Hematopoietic multipotent progenitor cell treated with erythropoietin and hydrocortisone succinate and interleukin-3 and kit ligand, for 17 days (in vitro differentiated cells): ENCODE measurements around the gene MEGF8.

Experiments
- DNase-seq: peaks from one replicate; pipeline ENCODE4 v3.0.0-alpha.2; 2015; ENCODE audit warnings: low spot score

The MEGF8 gene

GRCh38 chr19:42325308-42325895, at the start of gene MEGF8:
Gene MEGF8, plus strand, starts transcription at chr19:42325635. Its CDS starts 609 bp downstream, at chr19:42326244.
- peak; percentile 98 for DNase-seq

GRCh38 chr19:42276284-42276683, 49.2 kb upstream of the MEGF8 start:
- DNase-seq: no peak

GRCh38 chr19:42276821-42277220, 48.6 kb upstream of the MEGF8 start:
- no peak for DNase-seq

GRCh38 chr19:42277821-42278451, 47.5 kb upstream of the MEGF8 start:
- no peak for DNase-seq

- DNase-seq: no peak
Observed at GRCh38 chr19:42278452-42279154, 46.8 kb upstream of the MEGF8 start.

- no peak for DNase-seq
Observed at GRCh38 chr19:42279155-42279901, 46.1 kb upstream of the MEGF8 start.

GRCh38 chr19:42279902-42280814, 45.3 kb upstream of the MEGF8 start:
- DNase-seq: peak; percentile 88

GRCh38 chr19:42280815-42281145, 44.7 kb upstream of the MEGF8 start:
- DNase-seq: no peak

GRCh38 chr19:42281146-42281826, 44.1 kb upstream of the MEGF8 start:
- DNase-seq: peak; percentile 52

- DNase-seq: peak; percentile 28
Observed at GRCh38 chr19:42281827-42282762, 43.3 kb upstream of the MEGF8 start.

GRCh38 chr19:42282819-42283187, 42.6 kb upstream of the MEGF8 start:
- no peak for DNase-seq

GRCh38 chr19:42283188-42284065, 42.0 kb upstream of the MEGF8 start:
- peak; percentile 94 for DNase-seq

GRCh38 chr19:42284066-42284501, 41.4 kb upstream of the MEGF8 start:
- peak; percentile 89 for DNase-seq

- DNase-seq: no peak
Observed at GRCh38 chr19:42284591-42285341, 40.7 kb upstream of the MEGF8 start.

GRCh38 chr19:42285541-42285941, 39.9 kb upstream of the MEGF8 start:
- DNase-seq: no peak

- no peak for DNase-seq
Observed at GRCh38 chr19:42285988-42286348, 39.5 kb upstream of the MEGF8 start.

- no peak for DNase-seq
Observed at GRCh38 chr19:42286349-42287016, 39.0 kb upstream of the MEGF8 start.
